Panc1 (cell line): ENCODE measurements around the gene IGF1R. TPM values are rescaled to one million over a fixed set of nuclear protein-coding genes. Genes with fewer than 3 reads are reported as not detected.

Experiments used
- ATAC-seq: fragments of 200-7000 bp; cut with Tn5 transposase; 2 replicates; pipeline ENCODE4 v1.9.1; 2020; ENCODE audit warnings: mild to moderate bottlenecking, moderate library complexity
- BruUV-seq: library from RNA; stranded (reverse); fragments of 400-500 nt; replicated peaks from 2 replicates; lab custom pipeline; 2021; lab: Mats Ljungman, UMichigan
- CTCF ChIA-PET: fragments of 300-600 bp; sonication (Branson Sonifier 250); formaldehyde crosslinking; loops from one replicate; lab custom pipeline; 2022; ENCODE audit warnings: antibody characterized with exemption; lab: Charles Lee
- POLR2A ChIA-PET: fragments of 300-600 bp; sonication (Branson Sonifier 250); formaldehyde crosslinking; loops from one replicate; lab custom pipeline; 2022; ENCODE audit warnings: antibody characterized with exemption; lab: Charles Lee
- DNase-seq: peaks from one replicate; pipeline ENCODE4 v3.0.0-alpha.2; 2010; ENCODE audit warnings: low read depth, low spot score
- H3K27ac ChIP-seq: 2 replicates; pipeline ENCODE4 v1.5.1; 2011; ENCODE audit warnings: mild to moderate bottlenecking, low read length, inconsistent platforms
- H3K27me3 ChIP-seq: fragments of 200-500 bp; sonication (Bioruptor generic); 2 replicates; pipeline ENCODE4 v1.6.0; 2014; ENCODE audit warnings: low read length, inconsistent platforms; ENCODE audit not compliant: control insufficient read depth, insufficient read depth
- H3K36me3 ChIP-seq: fragments of 200-500 bp; sonication (Bioruptor generic); 2 replicates; pipeline ENCODE4 v1.5.1; 2014; ENCODE audit warnings: inconsistent platforms, mild to moderate bottlenecking, low read length, moderate library complexity; ENCODE audit not compliant: control insufficient read depth, insufficient read depth
- H3K4me1 ChIP-seq: 2 replicates; pipeline ENCODE4 v1.5.1; 2011; ENCODE audit warnings: inconsistent platforms, mild to moderate bottlenecking, low read length, moderate library complexity; ENCODE audit not compliant: control insufficient read depth, insufficient read depth
- H3K4me3 ChIP-seq, 2 experiments: 2 replicates each; pipeline ENCODE4 v1.5.1; 2011 to 2012; ENCODE audit warnings: low read depth in 2 of 2, low read length in 2 of 2, mild to moderate bottlenecking in 2 of 2, inconsistent platforms in 1 of 2, moderate library complexity in 1 of 2
- H3K9me3 ChIP-seq: fragments of 200-500 bp; sonication (Bioruptor generic); 2 replicates; pipeline ENCODE4 v1.5.1; 2014; ENCODE audit warnings: low read depth, mild to moderate bottlenecking, inconsistent platforms, low read length, moderate library complexity; ENCODE audit not compliant: control insufficient read depth, insufficient read depth
- CTCF ChIP-seq: fragments of 450-650 bp; IDR thresholded peaks from 2 replicates; pipeline ENCODE4 v1.5.1; 2017; ENCODE audit warnings: mild to moderate bottlenecking
- POLR2AphosphoS5 ChIP-seq: IDR thresholded peaks from 2 replicates; pipeline ENCODE4 v1.6.1; 2012; ENCODE audit warnings: mild to moderate bottlenecking, low read depth, low read length, moderate library complexity
- REST ChIP-seq, 2 experiments: IDR thresholded peaks; 2 replicates each; pipeline ENCODE4 v1.6.1; 2011 to 2012; ENCODE audit warnings: low read depth in 2 of 2, control low read depth in 1 of 2, low read length in 1 of 2, mild to moderate bottlenecking in 1 of 2, moderate library complexity in 1 of 2; ENCODE audit not compliant: insufficient read depth in 1 of 2
- SIN3A ChIP-seq: IDR thresholded peaks from 2 replicates; pipeline ENCODE4 v1.6.1; 2012; ENCODE audit warnings: low read depth, mild to moderate bottlenecking, low read length, moderate library complexity, borderline replicate concordance; ENCODE audit not compliant: insufficient read depth
- TCF7L2 ChIP-seq: IDR thresholded peaks from 2 replicates; pipeline ENCODE4 v1.6.1; 2011; ENCODE audit warnings: mild to moderate bottlenecking, low read depth, low read length, inconsistent platforms
- in situ Hi-C: cut with HindIII; loops from 2 replicates; pipeline ENCODE4 v1.10.0; 2016; ENCODE audit warnings: low sequenced_read_pairs, low pct_unique_long_range_greater_than_20kb
- intact Hi-C: fragments of 100-400 bp; cut with micrococcal nuclease; formaldehyde crosslinking; loops from one replicate; pipeline ENCODE4 v1.10.0; 2022; ENCODE audit not compliant: unreplicated experiment
- total RNA-seq: library from RNA; stranded (reverse); gene quantifications from one replicate; pipeline ENCODE4 v1.2.1, GENCODE V29; 2021; ENCODE audit not compliant: unreplicated experiment

IGF1R gene
- total RNA-seq, 1 experiment from 2014 or later: 77.1 TPM

- DNase-seq (no peak), ATAC-seq (0 out of 2 replicates have a peak, but pooled peaks have one; percentile 13)
- no TSS peak for BruUV-seq
- POLR2A ChIA-PET: no interaction called here
- no peak for TF ChIP-seq TCF7L2
- TF ChIP-seq SIN3A: no peak
- no peak for TF ChIP-seq CTCF
- Histone ChIP-seq H3K27ac (no peak overlapping the region), H3K36me3 (no peaks in the 10 kb centered on the region), H3K27me3 (no peaks in the 10 kb centered on the region), H3K9me3 (no peaks in the 10 kb centered on the region), H3K4me3 (no peak overlapping the region), H3K4me1 (no peaks in the 10 kb centered on the region)
- intact Hi-C loops (no loop called here), in situ Hi-C loops (no loop called here)
- CTCF ChIA-PET: no interaction called here
Measured at GRCh38 chr15:99006904-99007495, 358.7 kb downstream of the IGF1R start.

- Histone ChIP-seq H3K4me3 (no peak overlapping the region), H3K27ac (no peak overlapping the region; the same call in 1 of the 2 replicates), H3K9me3 (no peaks in the 10 kb centered on the region), H3K36me3 (no peaks in the 10 kb centered on the region), H3K4me1 (no peaks in the 10 kb centered on the region), H3K27me3 (no peaks in the 10 kb centered on the region)
- in situ Hi-C loops (no loop called here), intact Hi-C loops (no loop called here)
- ChIA-PET POLR2A (interaction anchor here (0.7 kb wide), 1 partner anchor 145 kb away, joined by 3 read pairs; no protein-coding TSS in a partner anchor), CTCF (interaction anchor here (0.6 kb wide), 1 partner anchor 157 kb away, joined by 3 read pairs; no protein-coding TSS in a partner anchor)
- ATAC-seq (no peak), DNase-seq (no peak)
- TF ChIP-seq REST (IDR thresholded peaks at IDR 0.05; ENCODE audit: insufficient read depth in 1 of 2, low read depth in 2 of 2, low read length in 1 of 2) (no peak), POLR2AphosphoS5 (no peak), SIN3A (no peak), CTCF (no peak), TCF7L2 (no peak)
- BruUV-seq: no TSS peak
Measured at GRCh38 chr15:99009741-99010330, 361.5 kb downstream of the IGF1R start.
